ENCODE data around the gene MATN1.

The MATN1 gene

DNA sequence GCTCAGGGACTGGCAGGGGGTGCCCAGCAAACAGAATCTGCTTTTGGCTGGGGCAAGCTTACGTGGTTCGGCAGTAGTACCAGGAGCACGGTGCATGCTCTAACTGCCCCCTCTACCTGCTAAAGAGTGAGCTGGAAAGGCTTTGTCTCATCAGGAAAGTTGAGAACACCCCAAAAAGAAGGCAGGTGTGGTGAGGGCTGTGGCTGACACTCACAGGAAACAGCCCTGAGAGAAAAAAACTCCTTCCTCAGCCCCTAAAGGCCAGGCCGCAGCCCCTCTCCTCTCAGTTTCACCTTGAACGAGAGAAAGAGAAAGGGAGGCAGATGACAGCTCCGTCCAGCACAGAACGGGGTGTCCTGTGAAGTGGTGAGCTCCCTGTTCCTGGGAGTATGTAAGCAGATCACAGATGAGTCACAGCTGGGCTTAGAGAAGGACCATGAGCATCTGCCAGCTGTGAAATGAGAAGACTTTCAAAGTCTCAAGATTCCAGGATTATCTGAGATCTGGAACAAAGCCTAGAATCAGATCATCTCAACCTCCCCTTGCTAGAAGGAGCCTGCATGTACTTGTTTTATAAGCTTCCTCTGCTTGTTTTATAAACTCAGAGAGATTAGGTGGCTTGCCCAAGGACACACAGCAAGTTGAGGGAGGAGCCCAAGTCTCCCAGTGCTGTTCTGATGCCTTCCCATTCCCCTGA lies 20.8 kb upstream of the MATN1 start:
- no peak for DNase-seq

GRCh38 chr1:30743584-30744059 lies 20.2 kb upstream of the MATN1 start:
- no peak for DNase-seq

- no peak for DNase-seq
Measured at GRCh38 chr1:30742963-30743559, 19.7 kb upstream of the MATN1 start.

DNA sequence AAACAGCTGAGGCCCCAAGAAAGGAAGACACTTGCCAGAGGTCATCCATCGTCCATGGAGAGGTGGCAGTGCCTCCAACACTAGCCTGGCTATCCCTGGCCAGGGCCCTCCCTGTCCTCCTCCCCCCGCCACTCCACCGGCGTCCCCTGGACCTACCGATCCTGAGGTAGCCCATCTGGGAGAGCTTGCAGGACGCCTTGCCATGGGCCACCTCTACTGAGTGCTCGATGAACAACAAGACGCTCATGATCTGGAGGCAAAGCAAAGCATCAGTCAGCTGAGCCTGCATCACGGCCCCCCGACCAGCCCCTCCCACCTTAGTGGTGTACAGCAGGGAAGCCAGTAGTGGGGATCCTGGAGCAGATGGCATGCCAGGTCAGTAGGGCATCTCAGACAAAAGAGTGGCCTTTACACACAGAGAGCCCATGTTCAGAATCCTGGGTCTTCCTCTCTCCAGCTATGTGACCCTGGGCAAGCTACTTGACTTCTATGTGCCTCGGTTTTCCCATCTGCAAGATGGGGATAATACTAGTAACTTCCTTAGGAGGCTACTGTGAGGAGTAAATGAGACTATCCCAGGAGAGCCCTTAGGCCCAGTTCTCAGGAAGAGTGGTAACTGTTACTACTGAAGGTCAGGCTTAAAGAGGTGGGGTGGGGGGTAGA lies 19.0 kb upstream of the MATN1 start:
- DNase-seq, result no peak

GRCh38 chr1:30741239-30741894 lies 18.0 kb upstream of the MATN1 start:
- no peak for DNase-seq

DNA sequence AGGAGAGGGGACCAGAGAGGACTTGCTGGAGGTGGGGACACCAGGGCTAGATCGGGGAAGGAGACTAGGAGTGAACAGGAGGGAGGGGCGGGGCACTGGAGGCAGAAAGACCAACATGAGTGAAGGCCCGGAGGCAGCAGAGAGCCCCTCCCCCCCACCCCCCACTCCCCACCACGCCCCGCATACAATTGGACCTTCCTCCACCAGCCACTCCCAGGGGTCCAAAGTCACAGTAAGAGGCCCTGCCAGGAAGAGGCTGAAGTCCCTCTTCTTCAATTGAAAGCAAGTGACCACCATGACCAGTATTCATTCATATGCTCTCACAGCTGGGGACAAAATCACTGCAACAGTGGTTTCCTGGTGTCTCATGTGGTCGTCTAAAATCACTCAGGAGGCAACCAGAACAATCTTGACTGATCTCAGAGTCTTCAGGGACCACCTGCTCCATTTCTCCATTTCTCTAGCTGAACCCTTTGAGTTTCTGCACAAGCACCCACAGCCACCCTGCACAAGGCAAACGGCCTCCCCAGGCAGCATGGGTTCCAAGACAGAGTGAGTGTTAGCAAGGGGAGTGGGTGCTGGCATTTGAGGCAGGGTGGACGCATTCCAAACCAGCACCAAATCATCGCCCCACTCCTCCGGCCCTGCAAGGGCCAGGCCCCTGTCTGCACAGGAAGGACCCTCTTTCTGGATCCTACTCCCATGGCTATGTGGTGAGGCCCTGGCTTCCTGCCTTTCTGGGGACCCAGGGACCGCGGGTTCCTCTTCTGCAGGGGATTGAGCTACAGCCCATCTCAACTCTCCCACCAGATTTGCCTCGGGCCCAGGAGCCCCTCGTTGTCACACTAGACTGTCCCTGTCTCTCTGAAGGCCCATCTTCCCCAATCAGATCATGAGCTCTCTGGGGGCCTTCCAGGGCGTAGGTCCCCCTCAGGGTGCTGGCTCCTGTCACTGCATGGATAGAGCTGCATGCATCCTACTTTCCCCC lies 17.2 kb upstream of the MATN1 start:
- no peak for DNase-seq

- DNase-seq, result no peak
Measured at GRCh38 chr1:30739601-30740000, 16.2 kb upstream of the MATN1 start.

- no peak for DNase-seq
Measured at GRCh38 chr1:30738715-30739559, 15.6 kb upstream of the MATN1 start.

DNA sequence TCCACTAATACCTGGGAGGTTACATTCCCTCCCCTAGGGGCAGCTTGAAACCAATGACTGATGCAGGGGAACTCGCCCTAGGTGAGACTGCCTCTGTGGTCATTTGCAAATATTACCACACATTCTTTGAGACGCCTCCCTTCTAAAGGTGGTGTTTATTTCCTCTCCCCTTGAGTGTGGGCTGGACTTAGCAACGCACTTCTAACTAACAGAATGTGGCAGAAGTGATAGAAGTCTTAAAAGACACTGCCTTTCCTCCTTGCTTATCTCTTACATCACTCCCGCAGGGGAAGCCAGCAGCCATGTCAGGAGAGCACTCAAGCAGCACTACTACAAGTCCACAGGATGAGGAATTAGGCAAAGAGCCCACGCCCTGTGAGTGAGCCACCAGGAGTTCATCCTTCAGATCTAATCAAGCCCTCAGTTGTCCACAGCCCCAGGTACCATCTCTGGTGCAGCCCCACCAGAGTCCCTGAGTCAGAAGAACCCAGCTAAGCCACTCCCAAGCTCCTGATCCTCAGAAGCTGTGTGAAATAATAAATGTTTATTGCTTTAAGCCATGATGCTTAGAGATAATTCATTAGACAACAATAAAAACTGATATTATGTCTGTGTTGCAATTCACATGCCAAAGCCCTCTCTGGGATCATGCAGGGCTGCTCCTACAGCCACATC lies 14.8 kb upstream of the MATN1 start:
- no peak for DNase-seq

GRCh38 chr1:30737357-30738039 lies 14.1 kb upstream of the MATN1 start:
- DNase-seq, result no peak

GRCh38 chr1:30735668-30736498 lies 12.5 kb upstream of the MATN1 start:
- no peak for DNase-seq

DNA sequence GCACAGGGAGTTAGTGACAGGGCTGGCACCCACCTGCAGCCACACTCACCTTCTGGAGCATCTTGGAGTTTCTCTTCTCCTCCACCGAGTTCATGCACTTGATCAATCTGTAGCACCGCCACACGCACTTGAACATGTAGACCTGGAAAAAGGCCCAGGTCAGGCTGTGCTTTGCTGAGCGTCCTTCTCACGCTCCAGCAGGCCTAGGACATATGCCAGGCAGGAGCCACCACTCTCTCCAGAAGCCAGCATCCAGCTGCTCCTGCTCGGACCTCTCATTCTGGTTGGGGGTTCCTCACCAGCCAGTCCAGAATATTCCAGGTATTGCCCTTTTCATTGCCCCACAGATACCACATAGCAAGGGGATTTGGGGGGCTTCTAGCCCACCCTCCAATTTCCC lies 11.7 kb upstream of the MATN1 start:
- no peak for DNase-seq

DNA sequence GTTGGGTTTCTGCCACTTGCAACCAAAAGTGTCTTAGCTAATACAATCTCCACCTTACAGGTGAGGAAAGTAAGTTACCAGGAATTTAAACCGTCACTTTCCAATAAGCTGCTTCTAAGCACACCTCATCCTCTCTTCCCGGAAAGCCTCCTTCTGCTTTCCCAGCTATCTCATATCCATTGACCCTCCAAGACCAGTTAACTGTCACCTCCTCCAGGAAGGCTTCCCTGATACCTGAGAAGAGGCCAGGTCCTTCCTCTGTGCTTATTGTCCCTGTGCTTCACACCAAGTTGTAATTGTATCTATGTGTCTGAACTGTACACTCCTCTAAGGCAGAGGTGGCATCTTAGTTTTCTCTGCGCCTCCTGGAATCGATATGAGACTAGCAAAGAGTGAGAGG lies 11.2 kb upstream of the MATN1 start:
- no peak for DNase-seq

GRCh38 chr1:30734106-30734505 lies 10.7 kb upstream of the MATN1 start:
- DNase-seq, result no peak

DNA sequence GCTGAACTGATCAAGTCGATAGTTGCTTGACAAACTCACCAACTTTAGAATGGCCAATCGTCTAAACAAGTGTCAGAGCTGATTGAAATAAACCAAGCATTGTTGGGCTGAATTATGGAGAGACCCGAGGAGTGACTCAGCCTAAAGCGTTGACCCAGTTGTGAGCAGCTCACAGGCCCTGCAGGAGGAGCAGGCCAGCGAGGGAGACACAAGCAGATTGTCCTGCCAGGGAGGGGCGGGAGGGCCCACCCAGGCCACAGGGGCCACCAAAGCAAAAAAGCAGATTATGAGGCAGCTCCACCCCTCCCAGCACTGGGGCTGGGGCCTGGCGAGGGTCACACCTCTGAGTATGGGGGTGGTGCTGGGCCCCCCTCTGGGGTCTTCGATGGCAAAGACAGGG lies 10.1 kb upstream of the MATN1 start:
- no peak for DNase-seq

GRCh38 chr1:30732277-30732996 lies 9.1 kb upstream of the MATN1 start:
- no peak for DNase-seq

DNA sequence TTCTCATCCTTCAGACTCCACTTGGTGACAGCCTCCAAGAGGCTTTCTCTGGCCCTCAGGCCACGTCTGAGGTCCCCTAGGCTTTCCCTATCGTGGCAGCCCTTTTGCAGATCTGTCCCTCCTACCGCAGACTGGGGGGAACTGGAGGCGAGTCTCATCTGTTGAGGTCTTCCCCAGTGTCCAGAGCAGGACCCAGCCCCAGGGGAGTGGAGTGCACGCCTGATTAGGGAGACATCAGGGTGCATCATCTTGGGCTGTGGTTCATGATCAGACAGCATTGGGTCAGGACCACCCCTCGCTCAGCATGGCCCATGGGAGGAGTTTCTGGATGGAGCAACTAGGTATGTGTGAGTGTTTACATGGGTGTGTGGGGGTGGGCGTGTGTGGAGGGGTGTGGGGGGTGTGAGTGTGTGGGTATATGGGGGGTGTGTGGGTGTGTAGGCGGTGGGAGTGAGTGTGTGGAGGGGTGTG lies 8.5 kb upstream of the MATN1 start:
- no peak for DNase-seq

- no peak for DNase-seq
Measured at GRCh38 chr1:30731109-30731805, 7.9 kb upstream of the MATN1 start.

All from NCI-H1105 (cell line).